CD8-positive, alpha-beta memory T cell (primary cell): ENCODE measurements around the gene SAYSD1. TPM values are rescaled to one million over a fixed set of nuclear protein-coding genes. Genes with fewer than 3 reads are reported as not detected.

Experiments
- CTCF ChIA-PET: fragments of 350-600 bp; sonication (Branson Sonifier 250); formaldehyde crosslinking; loops from one replicate; lab custom pipeline; 2021; ENCODE audit warnings: antibody characterized with exemption; lab: Charles Lee
- POLR2A ChIA-PET: fragments of 350-600 bp; sonication (Branson Sonifier 250); formaldehyde crosslinking; loops from one replicate; lab custom pipeline; 2021; ENCODE audit warnings: antibody characterized with exemption; lab: Charles Lee
- DNase-seq, 5 donors: peaks; one replicate each; pipeline versions ENCODE4 v3.0.0 to v3.0.0-alpha.2; 2020 to 2022; ENCODE audit warnings: mixed read lengths in 1 of 5
- H3K27ac ChIP-seq: one replicate; pipeline ENCODE4 v1.7.0; 2013; ENCODE audit warnings: low read depth, mild to moderate bottlenecking, low read length, moderate library complexity
- H3K27me3 ChIP-seq: 2 replicates; pipeline ENCODE4 v1.7.0; 2013; ENCODE audit warnings: low read length, mild to moderate bottlenecking; ENCODE audit not compliant: insufficient read depth, poor library complexity, severe bottlenecking
- H3K36me3 ChIP-seq: 2 replicates; pipeline ENCODE4 v1.7.0; 2013; ENCODE audit warnings: mild to moderate bottlenecking, low read length, moderate library complexity; ENCODE audit not compliant: insufficient read depth
- H3K4me1 ChIP-seq: 2 replicates; pipeline ENCODE4 v1.7.0; 2013; ENCODE audit warnings: mild to moderate bottlenecking, low read length, moderate library complexity; ENCODE audit not compliant: insufficient read depth
- H3K4me3 ChIP-seq: 2 replicates; pipeline ENCODE4 v1.7.0; 2013; ENCODE audit warnings: mild to moderate bottlenecking, low read length
- H3K9me3 ChIP-seq: 2 replicates; pipeline ENCODE4 v1.7.0; 2013; ENCODE audit warnings: mild to moderate bottlenecking, low read length
- H3K27ac Mint-ChIP-seq, 8 donors: one replicate each; pipeline ENCODE4 v1.8.0; 2020 to 2021; ENCODE audit warnings: mixed read lengths in 8 of 8, mild to moderate bottlenecking in 6 of 8, inconsistent platforms in 3 of 8, moderate library complexity in 3 of 8
- H3K27me3 Mint-ChIP-seq, 2 donors: one replicate each; pipeline ENCODE4 v1.8.0; 2020 to 2021; ENCODE audit warnings: mixed read lengths in 2 of 2, mild to moderate bottlenecking in 1 of 2, moderate library complexity in 1 of 2
- H3K36me3 Mint-ChIP-seq, 3 donors: one replicate each; pipeline ENCODE4 v1.8.0; 2020 to 2021; ENCODE audit warnings: mixed read lengths in 3 of 3, inconsistent platforms in 1 of 3, mild to moderate bottlenecking in 1 of 3
- H3K4me1 Mint-ChIP-seq, 3 donors: one replicate each; pipeline ENCODE4 v1.8.0; 2020 to 2021; ENCODE audit warnings: mixed read lengths in 3 of 3, inconsistent platforms in 1 of 3, mild to moderate bottlenecking in 1 of 3
- H3K4me3 Mint-ChIP-seq, 7 donors: one replicate each; pipeline ENCODE4 v1.8.0; 2020 to 2021; ENCODE audit warnings: mixed read lengths in 7 of 7, mild to moderate bottlenecking in 6 of 7, moderate library complexity in 4 of 7, inconsistent platforms in 2 of 7
- H3K9me3 Mint-ChIP-seq, 5 donors: one replicate each; pipeline ENCODE4 v1.8.0; 2020 to 2022; ENCODE audit warnings: mixed read lengths in 5 of 5, mild to moderate bottlenecking in 3 of 5, moderate library complexity in 2 of 5, inconsistent platforms in 1 of 5
- polyA plus RNA-seq: library from polyadenylated mRNA; unstranded; fragments of 300-500 nt; fragmentation: Illumina TruSeq; gene quantifications from one replicate; pipeline ENCODE4 v1.2.3, GENCODE V29; 2021
- total RNA-seq, 2 experiments: library from RNA; stranded (reverse); gene quantifications; one replicate each; pipeline ENCODE4 v1.2.3, GENCODE V29; 2021

The SAYSD1 gene
- total and polyA plus RNA-seq, 3 experiments from 2014 or later, result 10.3 to 15.6 (median 11.6) TPM

GRCh38 chr6:39075807-39076622 lies 39.0 kb downstream of the SAYSD1 start:
- ChIA-PET CTCF (no interaction called here), POLR2A (no interaction called here)
- no peaks in the 10 kb centered on the region for H3K36me3 Mint-ChIP-seq

GRCh38 chr6:39075010-39075686 lies 39.8 kb downstream of the SAYSD1 start:
- Histone ChIP-seq H3K9me3 (no peaks in the 10 kb centered on the region), H3K27ac (no peak overlapping the region), H3K36me3 (no peaks in the 10 kb centered on the region), H3K4me1 (no peaks in the 10 kb centered on the region), H3K4me3 (no peak overlapping the region), H3K27me3 (no peaks in the 10 kb centered on the region)
- Mint-ChIP-seq H3K4me3 (no peak overlapping the region), H3K9me3 (no peaks in the 10 kb centered on the region), H3K4me1 (no peaks in the 10 kb centered on the region), H3K27ac (peak overlapping the region in 1 of 8 donors; percentile 35), H3K36me3 (no peaks in the 10 kb centered on the region), H3K27me3 (peaks cover 1 to 13% of the 10 kb centered on the region in 2 donors)
- POLR2A ChIA-PET, result no interaction called here
- CTCF ChIA-PET, result no interaction called here
- no peak for DNase-seq

More at GRCh38 chr6:39075807-39076622, 39.0 kb downstream of the SAYSD1 start:
- Mint-ChIP-seq H3K9me3 (no peaks in the 10 kb centered on the region), H3K27ac (no peak overlapping the region), H3K4me3 (no peak overlapping the region), H3K27me3 (peaks cover 1 to 8% of the 10 kb centered on the region in 2 donors), H3K4me1 (no peaks in the 10 kb centered on the region)
- DNase-seq, result no peak
- H3K36me3 ChIP-seq, result no peaks in the 10 kb centered on the region
- H3K27me3 ChIP-seq, result no peaks in the 10 kb centered on the region
- no peaks in the 10 kb centered on the region for H3K9me3 ChIP-seq
- no peaks in the 10 kb centered on the region for H3K4me1 ChIP-seq
- H3K4me3 ChIP-seq, result no peak overlapping the region
- no peak overlapping the region for H3K27ac ChIP-seq

GRCh38 chr6:39074486-39074885 lies 40.5 kb downstream of the SAYSD1 start:
- peaks cover 1 to 20% of the 10 kb centered on the region in 2 donors for H3K27me3 Mint-ChIP-seq
- H3K27ac ChIP-seq, result no peak overlapping the region
- H3K4me1 Mint-ChIP-seq, result no peaks in the 10 kb centered on the region
- H3K9me3 Mint-ChIP-seq, result no peaks in the 10 kb centered on the region
- H3K4me1 ChIP-seq, result no peaks in the 10 kb centered on the region
- no peak overlapping the region for H3K4me3 ChIP-seq
- no peak for DNase-seq
- ChIA-PET POLR2A (no interaction called here), CTCF (no interaction called here)
- H3K27ac Mint-ChIP-seq, result no peak overlapping the region
- no peaks in the 10 kb centered on the region for H3K36me3 Mint-ChIP-seq
- no peaks in the 10 kb centered on the region for H3K27me3 ChIP-seq
- no peaks in the 10 kb centered on the region for H3K36me3 ChIP-seq
- H3K9me3 ChIP-seq, result no peaks in the 10 kb centered on the region
- H3K4me3 Mint-ChIP-seq, result peak overlapping the region in 1 of 7 donors; percentile 36

GRCh38 chr6:39073471-39074355 lies 41.3 kb downstream of the SAYSD1 start:
- Histone ChIP-seq H3K36me3 (no peaks in the 10 kb centered on the region), H3K27ac (no peak overlapping the region), H3K9me3 (no peaks in the 10 kb centered on the region), H3K4me1 (no peaks in the 10 kb centered on the region), H3K4me3 (no peak overlapping the region), H3K27me3 (no peaks in the 10 kb centered on the region)
- POLR2A ChIA-PET, result no interaction called here
- H3K36me3 Mint-ChIP-seq, result no peaks in the 10 kb centered on the region
- DNase-seq, result no peak
- H3K4me3 Mint-ChIP-seq, result no peak overlapping the region
- no peaks in the 10 kb centered on the region for H3K9me3 Mint-ChIP-seq
- no peak overlapping the region for H3K27ac Mint-ChIP-seq
- peaks cover 1 to 20% of the 10 kb centered on the region in 2 donors for H3K27me3 Mint-ChIP-seq
- no peaks in the 10 kb centered on the region for H3K4me1 Mint-ChIP-seq
- CTCF ChIA-PET, result no interaction called here

- H3K9me3 Mint-ChIP-seq, result no peaks in the 10 kb centered on the region
Measured at GRCh38 chr6:39072830-39073229, 42.2 kb downstream of the SAYSD1 start.

GRCh38 chr6:39068391-39068790 lies 46.6 kb downstream of the SAYSD1 start:
- peaks cover 4% of the 10 kb centered on the region for H3K27me3 ChIP-seq
- POLR2A ChIA-PET, result no interaction called here
- no peaks in the 10 kb centered on the region for H3K36me3 Mint-ChIP-seq
- no peak overlapping the region for H3K27ac Mint-ChIP-seq
- H3K27ac ChIP-seq, result no peak overlapping the region
- peaks cover 15 to 26% of the 10 kb centered on the region in 2 donors for H3K27me3 Mint-ChIP-seq
- H3K4me1 ChIP-seq, result no peaks in the 10 kb centered on the region
- CTCF ChIA-PET, result no interaction called here
- DNase-seq, result no peak
- H3K4me3 Mint-ChIP-seq, result no peak overlapping the region
- H3K4me1 Mint-ChIP-seq, result no peaks in the 10 kb centered on the region
- H3K9me3 ChIP-seq, result no peaks in the 10 kb centered on the region
- no peaks in the 10 kb centered on the region for H3K9me3 Mint-ChIP-seq
- no peaks in the 10 kb centered on the region for H3K36me3 ChIP-seq
- no peak overlapping the region for H3K4me3 ChIP-seq

More at GRCh38 chr6:39072830-39073229, 42.2 kb downstream of the SAYSD1 start:
- no peaks in the 10 kb centered on the region for H3K36me3 Mint-ChIP-seq
- no peaks in the 10 kb centered on the region for H3K4me1 Mint-ChIP-seq
- Histone ChIP-seq H3K36me3 (no peaks in the 10 kb centered on the region), H3K9me3 (no peaks in the 10 kb centered on the region), H3K27me3 (no peaks in the 10 kb centered on the region), H3K4me3 (no peak overlapping the region), H3K27ac (no peak overlapping the region), H3K4me1 (no peaks in the 10 kb centered on the region)
- CTCF ChIA-PET, result no interaction called here
- no peak overlapping the region for H3K4me3 Mint-ChIP-seq
- POLR2A ChIA-PET, result no interaction called here
- peaks cover 0 to 20% of the 10 kb centered on the region in 2 donors for H3K27me3 Mint-ChIP-seq
- no peak for DNase-seq
- no peak overlapping the region for H3K27ac Mint-ChIP-seq

- Histone ChIP-seq H3K36me3 (no peaks in the 10 kb centered on the region), H3K4me1 (no peaks in the 10 kb centered on the region), H3K27ac (no peak overlapping the region), H3K27me3 (peaks cover 4% of the 10 kb centered on the region), H3K4me3 (no peak overlapping the region), H3K9me3 (no peaks in the 10 kb centered on the region)
- ChIA-PET POLR2A (no interaction called here), CTCF (no interaction called here)
- Mint-ChIP-seq H3K9me3 (no peaks in the 10 kb centered on the region), H3K27ac (no peak overlapping the region), H3K4me3 (no peak overlapping the region), H3K27me3 (peaks cover 17 to 30% of the 10 kb centered on the region in 2 donors), H3K4me1 (no peaks in the 10 kb centered on the region), H3K36me3 (no peaks in the 10 kb centered on the region)
- no peak for DNase-seq
Measured at GRCh38 chr6:39065561-39065960, 49.4 kb downstream of the SAYSD1 start.
